ENCODE data around the gene ELMO1. TPM values are rescaled to one million over a fixed set of nuclear protein-coding genes. Genes with fewer than 3 reads are reported as not detected.

Gene ELMO1
- total and polyA plus RNA-seq, 2 experiments from 2014 or later = 6.5 to 24.9 TPM

DNA sequence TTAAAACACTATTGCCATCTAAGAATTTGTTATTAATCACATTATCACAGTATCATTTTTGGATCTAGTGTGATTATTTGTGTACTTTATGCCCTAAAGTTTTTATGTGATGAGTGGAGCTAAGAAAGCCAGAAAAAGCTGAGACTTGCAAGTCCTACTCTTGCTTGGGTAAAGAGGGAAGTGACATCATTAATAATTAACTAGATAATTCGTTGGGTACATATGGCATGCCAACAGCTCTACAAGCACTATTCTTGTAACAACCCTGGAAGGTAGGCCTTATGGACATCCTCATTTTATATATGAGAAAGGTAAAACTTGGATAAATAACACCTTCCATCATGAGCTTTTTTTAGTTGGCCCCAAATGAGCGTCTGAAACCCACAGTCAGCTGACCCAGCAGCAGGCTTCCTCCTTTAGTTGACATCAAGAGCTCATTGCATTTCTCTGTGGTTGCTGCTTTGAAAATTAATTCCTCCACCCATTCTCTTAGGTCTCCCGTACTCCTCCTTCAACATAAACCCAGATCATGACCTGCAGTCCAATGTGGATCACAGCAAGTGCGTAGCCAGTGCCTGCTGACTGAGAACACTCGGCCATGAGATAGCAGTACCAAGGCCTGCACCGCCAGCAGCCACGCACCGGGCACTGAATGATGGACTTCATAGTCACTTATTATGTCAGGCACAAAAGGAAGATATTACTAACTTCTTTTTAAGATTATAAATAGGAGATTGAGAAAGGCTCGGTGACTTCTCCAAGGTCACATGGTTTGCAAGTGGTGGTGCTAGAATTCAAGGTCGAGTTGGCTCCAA lies 432.4 kb downstream of the ELMO1 start:
- Histone ChIP-seq H3F3A (replicated peaks; ENCODE audit: low read depth) (no peaks in the 10 kb centered on the region), H3K4me3 (no peak overlapping the region), H3K4me2 (no peak overlapping the region), H3K27ac (ENCODE audit: low read depth) (no peak overlapping the region), H2AFZ (no peak overlapping the region), H3K79me2 (replicated peaks; ENCODE audit: insufficient read depth) (no peaks in the 10 kb centered on the region), H3K27me3 (ENCODE audit: insufficient read depth) (no peaks in the 10 kb centered on the region), H3K9me2 (ENCODE audit: insufficient read depth) (no peaks in the 10 kb centered on the region), H3K36me3 (ENCODE audit: insufficient read depth) (no peaks in the 10 kb centered on the region), H4K20me1 (replicated peaks; ENCODE audit: insufficient read depth) (no peaks in the 10 kb centered on the region), H3K4me1 (ENCODE audit: insufficient read depth) (0 out of 2 replicates have a peak, but pooled peaks cover 4% of the 10 kb centered on the region)
- Mint-ChIP-seq H3K4me3 (no peak overlapping the region), H3K4me1 (no peaks in the 10 kb centered on the region), H3K9me3 (no peaks in the 10 kb centered on the region), H3K27me3 (ENCODE audit: insufficient read depth, low read depth, poor library complexity) (peaks cover 2% of the 10 kb centered on the region), H3K36me3 (ENCODE audit: low read depth) (no peaks in the 10 kb centered on the region), H3K27ac (no peak overlapping the region)
- TF ChIP-seq, protein P1, sequence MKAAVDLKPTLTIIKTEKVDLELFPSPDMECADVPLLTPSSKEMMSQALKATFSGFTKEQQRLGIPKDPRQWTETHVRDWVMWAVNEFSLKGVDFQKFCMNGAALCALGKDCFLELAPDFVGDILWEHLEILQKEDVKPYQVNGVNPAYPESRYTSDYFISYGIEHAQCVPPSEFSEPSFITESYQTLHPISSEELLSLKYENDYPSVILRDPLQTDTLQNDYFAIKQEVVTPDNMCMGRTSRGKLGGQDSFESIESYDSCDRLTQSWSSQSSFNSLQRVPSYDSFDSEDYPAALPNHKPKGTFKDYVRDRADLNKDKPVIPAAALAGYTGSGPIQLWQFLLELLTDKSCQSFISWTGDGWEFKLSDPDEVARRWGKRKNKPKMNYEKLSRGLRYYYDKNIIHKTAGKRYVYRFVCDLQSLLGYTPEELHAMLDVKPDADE (IDR thresholded peaks at IDR 0.05) = no peak
- no peak for TF ChIP-seq ZNF114 (CRISPR knock-in tag; IDR thresholded peaks at IDR 0.05)
- TF ChIP-seq, protein P2, sequence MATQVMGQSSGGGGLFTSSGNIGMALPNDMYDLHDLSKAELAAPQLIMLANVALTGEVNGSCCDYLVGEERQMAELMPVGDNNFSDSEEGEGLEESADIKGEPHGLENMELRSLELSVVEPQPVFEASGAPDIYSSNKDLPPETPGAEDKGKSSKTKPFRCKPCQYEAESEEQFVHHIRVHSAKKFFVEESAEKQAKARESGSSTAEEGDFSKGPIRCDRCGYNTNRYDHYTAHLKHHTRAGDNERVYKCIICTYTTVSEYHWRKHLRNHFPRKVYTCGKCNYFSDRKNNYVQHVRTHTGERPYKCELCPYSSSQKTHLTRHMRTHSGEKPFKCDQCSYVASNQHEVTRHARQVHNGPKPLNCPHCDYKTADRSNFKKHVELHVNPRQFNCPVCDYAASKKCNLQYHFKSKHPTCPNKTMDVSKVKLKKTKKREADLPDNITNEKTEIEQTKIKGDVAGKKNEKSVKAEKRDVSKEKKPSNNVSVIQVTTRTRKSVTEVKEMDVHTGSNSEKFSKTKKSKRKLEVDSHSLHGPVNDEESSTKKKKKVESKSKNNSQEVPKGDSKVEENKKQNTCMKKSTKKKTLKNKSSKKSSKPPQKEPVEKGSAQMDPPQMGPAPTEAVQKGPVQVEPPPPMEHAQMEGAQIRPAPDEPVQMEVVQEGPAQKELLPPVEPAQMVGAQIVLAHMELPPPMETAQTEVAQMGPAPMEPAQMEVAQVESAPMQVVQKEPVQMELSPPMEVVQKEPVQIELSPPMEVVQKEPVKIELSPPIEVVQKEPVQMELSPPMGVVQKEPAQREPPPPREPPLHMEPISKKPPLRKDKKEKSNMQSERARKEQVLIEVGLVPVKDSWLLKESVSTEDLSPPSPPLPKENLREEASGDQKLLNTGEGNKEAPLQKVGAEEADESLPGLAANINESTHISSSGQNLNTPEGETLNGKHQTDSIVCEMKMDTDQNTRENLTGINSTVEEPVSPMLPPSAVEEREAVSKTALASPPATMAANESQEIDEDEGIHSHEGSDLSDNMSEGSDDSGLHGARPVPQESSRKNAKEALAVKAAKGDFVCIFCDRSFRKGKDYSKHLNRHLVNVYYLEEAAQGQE (IDR thresholded peaks at IDR 0.05; ENCODE audit: unreplicated experiment) = no peak
- TF ChIP-seq STAT1 (IDR thresholded peaks at IDR 0.05; ENCODE audit: unreplicated experiment) = no peak
- TF ChIP-seq EZH2 (IDR thresholded peaks at IDR 0.05; ENCODE audit: low read depth, unreplicated experiment) = no peak
- TF ChIP-seq POLR2AphosphoS5 (IDR thresholded peaks at IDR 0.05; ENCODE audit: low read depth) = no peak
- no peak for TF ChIP-seq ZNF331 (CRISPR knock-in tag; IDR thresholded peaks at IDR 0.05; ENCODE audit: low read depth)
- TF ChIP-seq NANOG (IDR thresholded peaks at IDR 0.05; ENCODE audit: borderline replicate concordance) = no peak
- no peak for TF ChIP-seq CREB1 (CRISPR knock-in tag; IDR thresholded peaks at IDR 0.05; ENCODE audit: low read depth)
- no peak for TF ChIP-seq EZH2phosphoT487 (IDR thresholded peaks at IDR 0.05; ENCODE audit: unreplicated experiment)
- TF ChIP-seq, protein P3, sequence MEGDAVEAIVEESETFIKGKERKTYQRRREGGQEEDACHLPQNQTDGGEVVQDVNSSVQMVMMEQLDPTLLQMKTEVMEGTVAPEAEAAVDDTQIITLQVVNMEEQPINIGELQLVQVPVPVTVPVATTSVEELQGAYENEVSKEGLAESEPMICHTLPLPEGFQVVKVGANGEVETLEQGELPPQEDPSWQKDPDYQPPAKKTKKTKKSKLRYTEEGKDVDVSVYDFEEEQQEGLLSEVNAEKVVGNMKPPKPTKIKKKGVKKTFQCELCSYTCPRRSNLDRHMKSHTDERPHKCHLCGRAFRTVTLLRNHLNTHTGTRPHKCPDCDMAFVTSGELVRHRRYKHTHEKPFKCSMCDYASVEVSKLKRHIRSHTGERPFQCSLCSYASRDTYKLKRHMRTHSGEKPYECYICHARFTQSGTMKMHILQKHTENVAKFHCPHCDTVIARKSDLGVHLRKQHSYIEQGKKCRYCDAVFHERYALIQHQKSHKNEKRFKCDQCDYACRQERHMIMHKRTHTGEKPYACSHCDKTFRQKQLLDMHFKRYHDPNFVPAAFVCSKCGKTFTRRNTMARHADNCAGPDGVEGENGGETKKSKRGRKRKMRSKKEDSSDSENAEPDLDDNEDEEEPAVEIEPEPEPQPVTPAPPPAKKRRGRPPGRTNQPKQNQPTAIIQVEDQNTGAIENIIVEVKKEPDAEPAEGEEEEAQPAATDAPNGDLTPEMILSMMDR (conservative IDR thresholded peaks at IDR 0.05; ENCODE audit: low read depth in 2 of 2) = no peak
- no peak for TF ChIP-seq JUNB (IDR thresholded peaks at IDR 0.05; ENCODE audit: unreplicated experiment)
- no peak for TF ChIP-seq ZNF462 (CRISPR knock-in tag; IDR thresholded peaks at IDR 0.05)
- DNase-seq (ENCODE audit: low spot score) = no peak
- no peak for ATAC-seq

Data from GM23338 (cell line).